T-helper 1 cell (primary cell): Measurements from ENCODE around the gene CFAP97D2.
"Not testable (repeated sequence)": the region's sequence is repeated elsewhere in the genome, so short reads cannot be mapped to it uniquely, and the experiment has no call there.

Experiments
- DNase-seq, 5 donors: peaks; one replicate each; pipeline ENCODE4 v3.0.0-alpha.2; 2012 to 2020
- total RNA-seq, 4 donors: gene quantifications; one replicate each; lab custom pipeline; 2026; lab: John Stamatoyannopoulos, UW

CFAP97D2 gene
- total RNA-seq: 0 to 0.15 (median 0) reads per million in 4 donors

DNA sequence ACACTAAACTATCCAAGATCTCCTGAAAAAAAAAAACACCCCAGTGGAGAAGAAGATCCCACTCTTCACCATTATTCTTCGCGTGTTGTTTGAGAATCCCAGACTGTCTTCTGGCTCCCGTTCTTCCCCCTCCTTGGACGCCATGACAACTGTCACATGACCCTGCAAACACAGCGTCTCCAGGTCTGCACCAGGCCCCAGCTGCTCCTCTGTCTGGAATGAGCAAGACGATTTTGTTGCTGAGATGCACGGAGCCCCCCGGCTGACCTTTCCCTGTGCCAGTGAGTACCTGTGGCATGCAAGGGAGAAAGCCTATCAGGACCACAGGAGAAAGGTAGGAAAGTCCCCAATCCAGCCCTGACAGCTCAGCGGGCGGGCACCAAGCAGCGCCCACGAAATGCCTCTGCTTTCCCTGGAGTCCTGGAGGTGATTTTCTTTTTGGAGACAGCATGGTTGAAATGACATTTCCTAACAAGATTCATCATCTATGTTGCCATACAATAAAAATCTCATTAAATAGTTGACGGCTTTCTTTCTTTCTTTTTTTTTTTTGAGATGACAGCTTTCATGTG, at the start of gene CFAP97D2:
TSS of gene CFAP97D2 (plus strand) at position 171 of the 572 bp plus-strand sequence. CDS start at position 245, 74 bp downstream.
- no peak for DNase-seq

DNA sequence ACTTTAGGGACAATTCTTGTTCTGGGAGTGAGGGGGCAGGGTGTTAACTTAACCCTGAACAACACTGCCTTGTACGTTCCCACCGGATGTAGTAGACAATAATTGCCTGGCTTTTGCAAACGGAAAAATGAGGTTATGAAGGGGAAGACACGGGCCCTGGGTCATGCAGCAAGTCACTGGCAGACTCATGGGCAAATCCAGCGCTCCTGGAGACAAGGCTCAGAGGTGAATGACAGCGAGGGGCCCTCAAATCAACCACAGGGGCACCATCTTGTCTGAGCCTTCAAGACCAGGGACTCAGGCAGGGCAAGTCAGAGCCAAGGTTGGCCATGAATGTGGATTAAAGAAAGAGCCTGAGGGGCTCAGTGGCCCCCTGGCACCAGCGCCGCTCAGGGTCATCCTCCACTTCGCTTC, 49.4 kb upstream of the CFAP97D2 start:
- DNase-seq: peak in 1 of 5 donors; percentile 54

DNA sequence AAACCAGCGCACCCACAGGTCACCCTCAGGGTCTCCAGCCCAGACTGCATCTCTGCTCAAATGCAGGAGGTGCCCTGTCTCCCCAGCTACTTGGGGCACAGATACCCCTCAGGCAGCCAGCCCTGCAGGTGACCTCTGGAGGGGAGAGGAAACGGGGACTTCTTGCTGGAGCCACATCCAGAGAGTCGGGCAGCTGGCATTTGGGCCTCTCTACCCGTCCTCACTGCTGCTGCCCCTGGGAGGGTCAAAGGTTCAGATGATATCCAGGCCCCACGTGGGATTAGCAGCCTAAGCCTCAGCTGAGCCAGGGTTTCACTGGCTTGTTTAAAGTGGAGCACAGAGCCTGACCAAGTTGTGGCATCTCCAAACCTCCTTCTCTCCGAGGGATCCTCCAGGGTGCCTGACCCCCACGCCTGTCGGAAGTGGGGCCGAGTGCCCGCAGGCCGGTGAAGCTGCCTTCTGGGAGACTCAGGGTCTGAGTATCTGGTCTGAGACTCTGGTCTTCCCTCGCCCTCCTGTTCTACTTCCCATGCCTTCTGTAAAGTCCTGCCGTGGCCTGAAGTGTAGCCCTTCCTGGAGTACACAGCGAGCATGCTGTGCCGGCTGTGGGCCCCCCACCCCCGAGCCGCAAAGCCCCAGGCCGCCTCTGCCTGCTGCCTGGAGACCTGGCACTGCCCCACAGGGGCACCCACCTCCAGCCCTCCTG, 48.8 kb upstream of the CFAP97D2 start:
- DNase-seq: no peak

DNA sequence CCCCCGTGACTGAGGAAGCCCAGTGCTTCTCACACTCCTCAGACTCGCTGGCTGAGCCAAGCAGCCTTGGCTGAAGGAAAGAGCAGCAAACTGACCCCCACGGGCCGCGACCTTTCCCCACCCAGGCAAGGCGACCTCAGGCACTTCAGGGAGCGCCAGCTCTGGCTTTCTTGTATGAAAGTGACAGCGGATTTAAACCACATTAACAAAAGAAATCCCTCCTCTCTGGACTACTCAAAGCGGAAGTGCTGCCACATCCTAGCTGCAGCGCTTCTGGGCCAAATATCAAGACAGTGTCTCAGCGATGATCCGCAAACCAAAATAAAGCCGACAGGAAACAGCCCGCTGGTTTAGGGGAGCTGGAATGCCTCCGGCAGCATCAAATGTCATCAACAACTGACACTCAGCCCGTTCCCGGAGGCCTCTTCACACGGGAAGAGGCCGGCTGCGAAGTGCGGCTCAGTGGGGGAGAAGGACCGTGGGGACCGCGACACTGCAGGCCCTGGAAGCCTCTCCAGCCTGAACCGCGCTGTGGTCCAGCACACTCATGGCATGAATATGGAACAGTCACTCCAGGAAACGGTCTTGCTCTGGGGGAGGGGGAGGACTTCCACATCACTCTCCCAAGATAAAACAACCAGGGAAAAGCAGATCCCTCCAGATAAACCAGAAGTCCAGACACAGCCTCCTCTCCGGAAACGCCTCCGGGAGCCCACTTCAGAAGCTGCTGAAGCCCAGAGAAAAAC, 48.0 kb upstream of the CFAP97D2 start:
- peak in 4 of 5 donors; percentile 40 to 82 (median 54) for DNase-seq

DNA sequence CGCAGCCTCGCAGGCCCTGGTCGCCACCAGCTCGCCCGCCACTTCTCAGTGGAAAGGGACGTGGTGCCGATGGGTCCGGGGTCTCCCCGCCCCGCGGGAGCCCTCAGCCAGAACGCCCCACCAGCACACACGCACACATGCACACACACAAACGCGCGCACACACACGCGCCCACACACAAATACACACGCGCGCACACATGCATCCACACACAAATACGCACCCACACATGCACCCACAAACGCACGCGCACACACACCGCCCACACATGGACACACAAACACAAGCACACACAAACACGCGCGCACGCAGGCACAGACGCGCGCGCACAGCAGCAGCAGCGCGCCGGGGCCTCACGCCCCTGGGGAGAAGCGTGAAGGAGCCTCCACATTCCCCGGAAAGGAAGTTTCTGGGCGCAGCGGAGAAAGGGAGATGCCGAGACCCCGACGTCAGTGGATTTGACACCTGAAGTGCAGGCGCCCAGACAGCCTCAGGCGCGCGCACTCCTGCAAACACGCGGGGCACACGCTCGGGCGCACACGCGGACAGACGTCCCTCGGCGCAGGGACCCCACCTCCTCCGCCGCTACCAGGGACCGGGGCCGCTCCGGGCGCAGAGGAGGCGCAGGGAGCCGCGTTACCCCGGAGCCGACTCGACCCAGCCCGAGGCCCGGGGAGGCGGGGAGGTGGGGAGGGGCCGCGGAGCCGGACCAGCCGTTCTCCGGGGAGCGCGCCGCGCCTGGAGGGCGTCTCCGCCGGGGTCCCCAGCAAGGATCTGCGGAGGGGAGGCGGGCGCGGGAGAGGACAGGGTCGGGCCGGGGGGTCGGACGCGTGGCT, 47.3 kb upstream of the CFAP97D2 start:
- peak in 2 of 5 donors; percentile 30 to 31 for DNase-seq

DNA sequence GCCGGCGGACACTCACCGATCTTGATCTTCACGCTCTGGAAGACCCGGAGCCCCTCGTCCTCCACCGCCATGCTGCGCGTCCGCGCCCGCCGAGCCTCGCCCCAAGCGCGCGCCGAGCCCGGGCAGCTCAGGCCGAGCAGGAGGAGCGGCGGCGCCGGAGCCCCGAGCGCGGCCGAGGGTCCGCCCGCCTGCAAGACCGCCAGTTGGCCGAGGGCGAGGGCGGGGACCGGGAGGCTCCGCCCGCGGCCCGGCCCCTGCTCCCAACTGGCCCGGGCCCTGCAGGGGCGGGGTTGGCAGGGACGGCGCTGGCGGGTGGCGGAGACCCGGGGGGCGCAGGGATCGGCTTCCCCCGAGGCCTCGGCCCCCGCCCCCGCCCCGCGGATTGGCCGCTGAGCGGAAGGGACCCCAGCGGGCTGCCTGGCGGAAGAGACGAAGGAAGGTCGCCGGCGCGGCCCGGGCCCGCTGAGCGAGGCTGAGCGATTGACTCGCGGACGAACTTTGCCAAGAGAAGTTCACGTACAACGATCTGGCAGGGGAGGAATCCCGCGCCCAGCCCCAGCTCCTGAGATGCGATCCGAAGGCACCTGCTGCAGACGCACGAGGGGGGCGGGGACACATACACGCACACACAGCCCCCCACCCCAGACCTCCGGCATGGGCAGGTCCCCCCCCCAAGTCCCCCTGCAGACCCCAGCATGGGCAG, 46.5 kb upstream of the CFAP97D2 start, which contains the start of gene RASA3:
TSS of gene RASA3 (minus strand) at position 205 of the 703 bp plus-strand sequence. CDS start at position 71, 134 bp downstream.
- DNase-seq: peak in 4 of 5 donors; percentile 50 to 70 (median 58)

DNA sequence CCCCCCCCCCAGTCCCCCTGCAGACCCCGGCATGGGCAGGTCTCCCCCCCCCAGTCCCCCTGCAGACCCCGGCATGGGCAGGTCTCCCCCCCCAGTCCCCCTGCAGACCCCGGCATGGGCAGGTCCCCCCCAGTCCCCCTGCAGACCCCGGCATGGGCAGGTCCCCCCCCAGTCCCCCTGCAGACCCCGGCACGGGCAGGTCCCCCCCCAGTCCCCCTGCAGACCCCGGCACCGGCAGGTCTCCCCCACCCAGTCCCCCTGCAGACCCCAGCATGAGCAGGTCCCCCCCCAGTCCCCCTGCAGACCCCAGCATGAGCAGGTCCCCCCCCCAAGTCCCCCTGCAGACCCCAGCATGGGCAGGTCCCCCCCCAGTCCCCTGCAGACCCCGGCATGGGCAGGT, 45.9 kb upstream of the CFAP97D2 start:
- DNase-seq: not testable (repeated sequence)

DNA sequence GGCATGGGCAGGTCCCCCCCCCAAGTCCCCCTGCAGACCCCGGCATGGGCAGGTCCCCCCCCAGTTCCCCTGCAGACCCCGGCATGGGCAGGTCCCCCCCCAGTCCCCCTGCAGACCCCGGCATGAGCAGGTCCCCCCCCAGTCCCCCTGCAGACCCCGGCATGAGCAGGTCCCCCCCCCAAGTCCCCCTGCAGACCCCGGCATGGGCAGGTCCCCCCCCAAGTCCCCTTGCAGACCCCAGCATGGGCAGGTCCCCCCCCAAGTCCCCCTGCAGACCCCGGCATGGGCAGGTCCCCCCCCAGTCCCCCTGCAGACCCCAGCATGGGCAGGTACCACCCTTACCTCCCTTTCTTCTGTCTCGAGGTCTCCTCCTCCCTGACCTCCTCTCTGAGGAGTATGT, 45.5 kb upstream of the CFAP97D2 start:
- DNase-seq: not testable (repeated sequence)

DNA sequence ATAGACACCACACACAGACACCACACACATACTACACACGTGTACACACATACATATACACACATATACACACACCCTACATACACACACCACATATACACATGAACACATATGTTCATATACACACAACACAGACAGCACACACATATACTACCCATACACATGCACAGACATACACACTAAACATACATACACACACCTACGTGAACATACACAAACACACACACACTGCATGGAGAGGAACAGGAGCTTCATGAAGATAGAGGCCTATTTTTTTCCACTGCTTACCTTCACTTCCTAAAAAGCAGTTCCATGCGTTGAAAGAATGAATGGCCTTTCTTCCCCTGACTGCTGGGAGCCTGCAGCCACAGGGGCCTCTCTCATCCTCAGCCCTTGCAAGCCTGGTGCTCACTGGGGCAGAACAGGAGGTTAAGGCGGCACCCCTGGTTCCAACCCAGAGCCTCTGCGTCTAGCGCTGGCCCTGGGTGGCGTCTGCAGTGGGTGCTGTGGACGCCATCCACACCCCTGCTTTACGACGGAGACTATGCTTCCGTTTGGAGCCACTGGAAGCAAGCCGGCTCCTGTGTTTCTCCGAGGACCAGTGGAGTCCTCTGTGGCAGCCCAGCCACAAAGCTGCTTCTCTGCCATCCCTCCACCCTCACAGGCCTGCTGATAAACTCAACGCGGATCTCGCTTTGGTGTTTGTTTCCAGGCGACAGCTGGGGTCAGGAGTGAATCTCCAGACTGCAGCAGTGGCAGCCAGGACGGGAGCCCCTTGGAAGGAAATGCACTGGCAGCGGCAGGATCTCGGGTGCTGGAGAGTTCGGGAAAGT, 44.7 kb upstream of the CFAP97D2 start:
- DNase-seq: peak in 1 of 5 donors; percentile 50

DNA sequence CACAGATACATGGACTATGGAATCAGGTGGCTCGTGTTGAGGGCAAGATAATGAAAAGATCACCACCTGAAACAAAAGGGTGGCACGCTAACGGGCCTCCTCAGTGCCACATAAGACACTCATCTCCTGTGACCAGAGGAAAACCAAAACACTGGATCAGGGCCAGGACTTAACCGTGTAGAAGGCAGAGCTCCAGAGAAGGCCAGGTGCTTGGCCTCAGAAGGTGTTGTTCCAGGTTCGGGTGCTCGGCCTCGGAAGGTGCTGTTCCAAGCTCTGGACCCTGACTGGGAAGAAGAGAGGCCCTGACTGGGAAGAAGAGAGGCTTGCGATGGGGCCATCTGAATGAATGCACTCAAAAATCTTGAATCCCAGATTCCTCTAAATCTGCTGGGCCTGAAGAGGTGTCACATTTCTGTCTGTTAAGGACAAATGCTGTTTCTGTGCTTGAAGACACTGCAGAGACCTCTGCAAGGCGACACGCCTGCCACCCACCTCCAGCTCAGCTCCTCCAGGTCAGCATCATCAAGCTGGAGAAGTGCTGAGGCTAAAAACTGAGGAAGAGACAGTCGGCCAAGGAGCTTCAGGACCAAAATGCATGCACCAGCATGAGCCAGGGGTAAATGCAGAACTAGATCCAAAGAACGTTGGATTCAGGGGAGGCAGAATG, 44.0 kb upstream of the CFAP97D2 start:
- DNase-seq: no peak

DNA sequence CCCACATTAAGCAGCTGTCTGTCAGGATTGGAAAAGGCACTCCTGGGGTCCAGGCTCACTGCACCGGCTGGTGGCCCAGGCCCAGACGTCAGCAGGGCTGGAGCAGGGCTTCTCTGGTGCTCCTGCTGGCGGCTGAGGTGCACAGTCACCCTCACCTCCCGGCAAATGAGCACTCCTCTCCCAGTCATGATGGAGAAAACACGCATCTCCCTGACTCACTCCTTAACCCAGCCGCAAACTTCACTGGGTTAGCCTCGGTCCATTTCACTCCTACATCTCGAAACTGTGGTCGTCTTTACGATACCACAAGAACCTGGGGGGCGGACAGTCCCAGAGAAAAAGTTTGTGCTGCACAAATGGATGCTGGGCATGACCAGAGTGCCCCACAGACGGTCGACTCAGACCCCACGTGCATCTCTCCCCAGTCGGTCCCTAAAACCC, 43.3 kb upstream of the CFAP97D2 start:
- no peak for DNase-seq

DNA sequence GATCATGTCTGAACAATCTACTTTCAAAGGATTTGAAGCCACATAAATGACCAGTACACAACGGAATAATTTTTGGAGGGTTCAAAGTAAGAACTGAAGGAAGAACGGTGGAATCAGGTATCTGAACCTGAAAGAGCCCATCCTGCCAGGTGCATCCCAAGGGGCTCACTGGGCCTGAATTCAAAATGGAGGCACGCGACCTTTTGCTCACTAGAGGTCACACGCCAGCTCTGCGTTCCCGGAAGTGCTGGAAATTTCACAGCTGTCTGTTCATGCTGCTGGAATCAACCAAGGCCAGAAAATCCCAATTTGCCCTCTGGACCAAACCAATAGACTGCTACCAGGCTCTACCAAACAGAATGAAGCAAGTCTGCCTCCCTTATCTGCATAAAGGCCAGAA, 42.5 kb upstream of the CFAP97D2 start:
- no peak for DNase-seq

DNA sequence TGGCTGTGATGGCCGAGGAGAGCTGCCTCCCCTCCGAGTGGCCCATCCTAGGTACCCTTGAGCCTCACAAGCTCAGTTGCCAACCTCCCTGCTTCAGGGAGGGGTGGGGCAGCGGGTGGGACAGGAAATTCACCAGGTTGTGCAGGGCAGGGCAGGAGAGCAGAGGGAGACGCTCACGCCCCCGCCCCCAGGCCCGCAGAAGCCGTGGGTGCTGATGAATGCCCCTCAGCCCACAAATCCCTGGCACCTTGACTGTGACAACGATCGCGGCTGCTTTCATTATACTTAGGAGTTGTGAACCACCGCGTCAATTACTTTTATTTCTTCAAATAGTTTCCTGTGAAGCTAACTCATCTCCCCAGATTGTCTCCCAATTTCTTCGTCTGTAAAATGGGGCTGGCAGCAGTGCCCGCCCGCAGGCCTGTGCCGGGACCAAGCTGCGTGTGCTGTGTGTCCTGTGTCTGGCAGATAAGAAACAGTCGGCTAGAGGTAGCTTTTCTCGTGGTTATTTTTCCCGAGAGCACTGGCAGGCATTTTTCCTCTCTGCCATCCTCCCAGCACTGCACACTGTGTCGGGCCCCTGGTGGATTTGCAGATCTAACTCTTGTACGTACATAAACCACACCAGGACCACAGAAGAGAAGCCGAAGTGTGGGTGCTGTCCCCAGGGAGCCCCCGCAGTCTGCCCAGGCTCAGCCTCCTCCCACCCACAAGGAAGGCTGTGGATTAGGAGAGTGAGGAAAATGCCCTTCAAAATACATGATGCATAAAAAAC, 38.7 kb upstream of the CFAP97D2 start:
- peak in 1 of 5 donors; percentile 55 for DNase-seq

DNA sequence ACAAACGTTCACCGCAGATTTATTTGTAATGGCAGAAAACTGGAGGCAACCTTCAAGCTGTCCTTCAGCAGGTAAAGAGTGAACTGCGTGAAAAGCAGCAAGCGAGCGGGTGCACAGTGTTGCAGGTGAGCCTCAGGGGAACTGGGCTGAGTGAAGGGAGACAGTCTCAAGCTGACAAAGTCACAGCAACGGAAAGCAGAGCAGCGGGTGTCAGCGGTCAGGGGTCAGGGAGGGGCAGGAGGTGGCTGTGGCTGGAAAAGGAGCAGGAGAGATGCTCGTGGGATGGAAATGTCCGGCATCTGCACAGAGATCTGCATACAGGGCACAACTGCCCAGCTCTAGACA, 38.2 kb upstream of the CFAP97D2 start:
- peak in 2 of 5 donors; percentile 33 to 67 for DNase-seq

DNA sequence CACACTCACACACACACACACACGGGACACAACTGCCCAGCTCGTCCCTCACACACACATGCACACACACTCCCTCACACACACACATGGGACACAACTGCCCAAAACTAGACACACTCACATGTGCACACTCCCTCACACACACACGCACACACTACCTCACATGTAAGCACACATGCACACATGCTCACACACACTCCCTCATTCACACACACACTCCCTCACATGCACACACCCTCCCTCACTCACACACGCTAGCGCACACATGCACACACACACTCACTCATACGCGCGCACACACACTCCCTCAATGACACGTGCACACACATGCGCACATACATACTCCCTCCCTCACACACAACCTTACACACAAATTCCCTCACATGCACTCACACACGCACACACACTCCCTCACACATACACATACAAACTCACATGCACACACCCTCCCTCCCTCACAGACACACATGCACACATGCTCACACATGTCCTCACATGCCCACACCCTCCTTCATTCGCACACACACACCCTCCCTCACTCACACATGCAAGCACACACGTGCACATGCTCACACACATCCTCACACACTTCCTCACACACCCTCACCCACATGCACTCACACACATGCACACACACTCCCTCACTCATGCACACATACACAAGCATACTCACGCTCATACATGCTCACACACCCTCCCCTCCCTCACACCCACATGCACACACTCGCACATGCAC, 37.6 kb upstream of the CFAP97D2 start:
- no peak for DNase-seq

DNA sequence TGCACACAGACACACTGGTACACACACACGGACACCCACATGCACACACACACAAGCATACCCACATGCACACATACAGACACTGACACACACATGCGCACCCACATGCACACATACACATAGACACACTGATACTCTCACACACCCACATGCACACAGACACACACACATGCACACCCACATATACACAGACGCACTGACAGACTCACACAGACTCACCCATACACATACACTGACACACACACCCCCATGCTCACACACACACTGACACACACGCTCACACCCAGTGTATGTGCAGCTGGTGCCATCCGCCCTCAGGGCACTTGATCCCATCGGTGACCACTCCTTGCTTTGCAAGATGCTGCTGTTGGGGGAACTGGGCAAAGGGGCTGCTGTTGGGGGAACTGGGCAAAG, 36.9 kb upstream of the CFAP97D2 start:
- DNase-seq: no peak

DNA sequence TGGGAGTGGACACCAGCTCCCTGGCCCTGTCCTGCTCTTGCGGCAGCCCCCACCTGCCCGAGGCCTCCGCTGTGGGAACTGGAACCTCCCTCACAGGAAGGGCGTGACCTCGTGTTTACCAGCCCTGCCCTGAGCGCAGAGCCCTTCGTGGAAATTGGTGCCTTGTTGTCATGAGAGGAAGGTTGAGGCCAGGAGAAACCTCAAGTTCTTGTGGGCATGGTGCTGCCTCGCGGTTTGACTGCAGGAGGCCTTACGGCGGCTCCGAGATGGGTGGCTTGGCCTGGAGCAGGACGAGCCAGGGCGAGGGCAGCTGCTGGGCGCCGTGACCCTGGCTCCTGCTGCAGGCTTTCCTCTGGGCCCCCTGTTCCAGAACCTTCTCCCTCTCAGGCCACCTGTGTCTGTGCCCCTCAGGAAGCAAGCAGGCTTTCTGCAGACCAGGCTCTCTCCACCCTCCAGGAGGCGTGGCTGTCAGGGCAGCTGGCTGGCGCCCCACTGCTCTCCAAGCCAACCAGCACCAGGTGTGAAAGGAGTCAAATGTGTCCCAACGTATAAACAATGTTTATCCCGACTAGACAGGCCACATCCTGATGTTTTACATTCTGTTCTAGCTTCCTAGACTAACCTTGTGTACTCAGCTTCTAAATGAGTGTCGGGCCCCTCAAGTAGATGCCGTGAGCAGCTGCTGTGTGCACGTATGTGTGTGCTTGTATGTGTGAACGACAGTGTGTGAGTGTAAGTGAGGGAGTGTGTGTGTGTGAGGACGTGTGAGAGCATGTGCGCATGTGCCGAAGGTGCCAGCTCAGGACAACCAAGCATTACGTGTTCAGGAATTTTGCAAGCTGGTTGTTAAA, 36.2 kb upstream of the CFAP97D2 start:
- DNase-seq: peak; percentile 53 to 97 (median 68)
